Testis (tissue), 2 donors: Measurements from ENCODE around the gene MAGEB5.

Experiments
- CTCF ChIP-seq, 3 experiments: fragments of 450-650 bp in 2 of 3; fragments of 200-600 bp in 1 of 3; sonication (generic) in 1 of 3; IDR thresholded peaks; one replicate each; pipeline ENCODE4 v1.5.1; 2016 to 2019; ENCODE audit warnings: antibody characterized with exemption in 3 of 3, mild to moderate bottlenecking in 2 of 3, moderate library complexity in 1 of 3
- POLR2A ChIP-seq: fragments of 450-650 bp; IDR thresholded peaks from one replicate; pipeline ENCODE4 v1.6.1; 2017; ENCODE audit warnings: antibody characterized with exemption, mild to moderate bottlenecking, moderate library complexity

- TF ChIP-seq POLR2A (no peak), CTCF (IDR thresholded peaks at IDR 0.05) (no peak)
Observed at GRCh38 chrX:26208012-26208411, 8.0 kb upstream of the MAGEB5 start.
